SJSA1 (cell line): ENCODE data around the gene SCGB1A1. TPM values are rescaled to one million over a fixed set of nuclear protein-coding genes. Genes with fewer than 3 reads are reported as not detected.
"Not testable (repeated sequence)": the region's sequence is repeated elsewhere in the genome, so short reads cannot be mapped to it uniquely, and the experiment has no call there.

Source experiments
- DNase-seq, 2 experiments: peaks; one replicate each; pipeline ENCODE4 v3.0.0-alpha.2; 2015 to 2020; ENCODE audit warnings: low spot score in 2 of 2, low read depth in 1 of 2
- H3K27ac ChIP-seq: fragments of 250-450 bp; sonication (Bioruptor Pico); 2 replicates; pipeline ENCODE4 v1.5.1; 2020; ENCODE audit warnings: mild to moderate bottlenecking, moderate library complexity
- H3K27me3 ChIP-seq: fragments of 250-450 bp; sonication (Bioruptor Pico); replicated peaks from 2 replicates; pipeline ENCODE4 v1.5.1; 2020; ENCODE audit warnings: mild to moderate bottlenecking, moderate library complexity
- H3K36me3 ChIP-seq: fragments of 250-450 bp; sonication (Bioruptor Pico); 2 replicates; pipeline ENCODE4 v1.5.1; 2020; ENCODE audit warnings: mild to moderate bottlenecking
- H3K4me1 ChIP-seq: fragments of 250-450 bp; sonication (Bioruptor Pico); replicated peaks from 2 replicates; pipeline ENCODE4 v1.6.1; 2021; ENCODE audit warnings: mild to moderate bottlenecking
- H3K4me3 ChIP-seq: fragments of 250-450 bp; sonication (Bioruptor Pico); 2 replicates; pipeline ENCODE4 v1.5.1; 2020; ENCODE audit warnings: mild to moderate bottlenecking
- H3K9me3 ChIP-seq: fragments of 250-450 bp; sonication (Bioruptor Pico); replicated peaks from 2 replicates; pipeline ENCODE4 v1.5.1; 2020; ENCODE audit warnings: mild to moderate bottlenecking
- total RNA-seq: library from RNA; depleted of rRNA; stranded (reverse); fragments of >200 nt; shearing (Covaris generic); gene quantifications from 2 replicates; pipeline ENCODE4 v1.2.3, GENCODE V29; 2014

SCGB1A1 gene
- total RNA-seq, 1 experiment from 2014 or later: not detected

DNA sequence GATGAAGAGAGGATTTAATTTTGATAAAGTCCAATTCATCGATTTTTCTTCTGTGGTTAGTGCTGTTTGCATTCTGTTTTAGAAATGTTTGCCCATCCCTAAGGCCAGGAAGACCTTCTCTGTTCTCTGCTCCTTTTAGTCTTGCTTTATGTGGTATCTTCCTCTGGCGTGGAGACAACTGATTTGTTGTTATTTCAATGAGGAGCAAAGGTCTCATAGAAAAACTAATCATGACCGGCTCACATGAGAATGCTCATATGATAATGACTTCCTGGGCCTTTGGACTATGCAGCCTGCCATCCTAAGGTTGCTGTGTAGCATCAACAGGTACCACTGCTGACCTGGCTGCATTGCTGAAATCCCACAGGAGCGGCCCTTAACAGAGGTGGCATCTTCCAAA is 19.8 kb downstream of the SCGB1A1 start:
- Histone ChIP-seq H3K4me1 (peaks cover 21% of the 10 kb centered on the region), H3K9me3 (no peaks in the 10 kb centered on the region; the same call in 1 of the 2 replicates), H3K4me3 (no peak overlapping the region), H3K27ac (no peak overlapping the region), H3K36me3 (no peaks in the 10 kb centered on the region), H3K27me3 (no peaks in the 10 kb centered on the region)
- no peak for DNase-seq

- Histone ChIP-seq H3K4me1 (peaks cover 30% of the 10 kb centered on the region), H3K4me3 (no peak overlapping the region)
- peak in 1 of 2 experiments; percentile 53 for DNase-seq
These were observed 21.2 kb downstream of the SCGB1A1 start for GRCh38 chr11:62439785-62440602.

DNA sequence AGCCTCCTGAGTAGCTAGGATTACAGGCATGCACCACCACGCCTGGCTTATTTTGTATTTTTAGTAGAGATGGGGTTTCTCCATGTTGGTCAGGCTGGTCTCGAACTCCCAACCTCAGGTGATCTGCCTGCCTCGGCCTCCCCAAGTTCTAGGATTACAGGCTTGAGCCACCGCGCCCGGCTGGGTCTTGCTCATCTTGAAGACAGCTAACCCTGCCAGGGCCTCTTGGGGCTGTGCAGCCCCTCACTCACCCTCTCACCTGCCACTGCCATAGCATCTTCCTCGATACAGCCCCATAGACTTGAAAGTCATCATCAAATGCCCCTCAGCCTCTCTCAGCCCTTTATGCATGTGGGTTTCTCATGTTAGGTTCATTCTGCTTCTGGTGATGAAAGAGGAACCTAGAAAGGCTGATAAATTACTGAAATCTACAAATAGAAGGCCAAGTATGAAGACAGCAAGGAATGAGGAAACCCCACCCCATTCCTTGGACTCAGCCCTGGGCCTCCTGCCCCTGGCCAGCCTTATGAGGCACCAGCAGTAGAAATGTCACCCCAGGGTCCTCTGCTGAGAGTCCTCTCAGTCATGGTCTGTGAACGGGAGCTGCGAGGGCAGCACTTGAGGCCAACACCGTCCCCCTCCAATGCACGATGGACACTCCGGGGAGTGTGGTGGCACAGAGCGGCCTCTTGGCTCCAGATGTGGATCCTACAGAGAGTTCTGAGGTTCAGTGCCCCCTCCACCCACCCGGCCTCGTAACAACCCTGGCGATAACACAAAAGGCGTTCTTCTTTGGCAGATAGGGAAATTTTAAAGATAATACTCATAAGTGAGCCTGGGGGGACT is 24.8 kb downstream of the SCGB1A1 start:
- no peak for DNase-seq
- Histone ChIP-seq H3K36me3 (no peaks in the 10 kb centered on the region), H3K4me3 (peak overlapping the region; percentile 38), H3K9me3 (no peaks in the 10 kb centered on the region; the same call in 1 of the 2 replicates), H3K27me3 (no peaks in the 10 kb centered on the region), H3K27ac (peak overlapping the region; percentile 65), H3K4me1 (peaks cover 43% of the 10 kb centered on the region)

More at GRCh38 chr11:62439785-62440602, 21.2 kb downstream of the SCGB1A1 start:
- H3K27ac ChIP-seq: peak overlapping the region; percentile 58
- no peaks in the 10 kb centered on the region for H3K27me3 ChIP-seq
- H3K9me3 ChIP-seq: no peaks in the 10 kb centered on the region; the same call in 1 of the 2 replicates
- H3K36me3 ChIP-seq: no peaks in the 10 kb centered on the region

DNA sequence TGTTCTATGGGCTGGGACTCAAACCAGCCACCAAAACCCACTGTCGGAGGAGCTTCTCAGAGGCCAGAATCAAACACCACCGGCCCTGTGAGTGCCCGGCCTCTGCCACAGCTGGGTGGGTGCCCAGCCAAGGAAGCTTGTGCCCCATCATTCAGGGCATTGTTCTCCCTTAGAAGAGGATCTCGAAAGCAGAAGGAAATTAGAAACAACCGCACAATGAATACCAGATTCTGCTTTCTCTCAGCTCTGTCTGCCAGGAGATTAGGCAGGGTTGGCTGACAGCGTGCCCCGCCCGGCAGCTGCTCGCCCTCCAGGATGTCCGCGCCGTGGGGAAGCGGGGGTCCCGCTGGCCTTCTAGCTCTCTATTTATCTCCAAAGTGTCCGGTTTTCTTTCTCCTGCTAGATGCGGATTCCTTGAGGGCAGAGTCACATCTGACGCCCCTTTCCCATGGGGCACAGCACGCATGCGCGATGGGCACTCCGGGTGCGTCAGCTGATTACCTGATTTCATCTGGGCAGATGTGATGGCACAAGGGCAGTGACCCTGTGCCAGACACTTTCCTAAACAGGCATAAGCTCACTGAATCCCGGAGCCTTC is 25.5 kb downstream of the SCGB1A1 start:
- H3K27ac ChIP-seq: peak overlapping the region; percentile 65
- H3K4me1 ChIP-seq: peaks cover 43% of the 10 kb centered on the region
- no peaks in the 10 kb centered on the region; the same call in 1 of the 2 replicates for H3K9me3 ChIP-seq
- H3K4me3 ChIP-seq: peak overlapping the region; percentile 38
- H3K27me3 ChIP-seq: no peaks in the 10 kb centered on the region
- peak; percentile 74 to 84 for DNase-seq
- H3K36me3 ChIP-seq: no peaks in the 10 kb centered on the region

DNA sequence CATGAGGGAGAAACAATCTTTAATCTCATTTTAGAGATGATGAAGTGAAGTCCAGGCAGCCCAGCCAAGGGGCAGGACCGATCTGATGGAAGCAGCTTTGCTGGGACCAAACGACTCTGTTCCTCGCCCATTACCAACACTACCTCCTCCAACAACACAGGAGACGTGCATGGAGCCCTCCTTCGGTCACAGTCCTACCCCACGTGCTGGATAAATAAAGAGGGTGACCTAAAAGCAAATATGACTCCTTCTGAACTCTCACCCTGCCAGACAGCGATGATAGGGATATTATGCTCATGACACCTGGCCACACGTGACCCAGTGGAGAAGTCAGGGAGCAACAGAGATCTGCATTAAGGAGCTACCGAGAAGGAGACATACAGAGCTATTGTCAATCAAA is 26.0 kb downstream of the SCGB1A1 start:
- peak in 1 of 2 experiments; percentile 34 for DNase-seq

GRCh38 chr11:62445314-62445740 is 26.5 kb downstream of the SCGB1A1 start:
- peak in 1 of 2 experiments; percentile 79 for DNase-seq
- H3K9me3 ChIP-seq: no peaks in the 10 kb centered on the region; the same call in 1 of the 2 replicates
- H3K36me3 ChIP-seq: no peaks in the 10 kb centered on the region
- H3K4me1 ChIP-seq: peaks cover 38% of the 10 kb centered on the region
- H3K27me3 ChIP-seq: no peaks in the 10 kb centered on the region
- no peak overlapping the region for H3K4me3 ChIP-seq
- H3K27ac ChIP-seq: peak overlapping the region; percentile 65; the same call in 1 of the 2 replicates

More for the DNA sequence above, 26.0 kb downstream of the SCGB1A1 start:
- H3K9me3 ChIP-seq: no peaks in the 10 kb centered on the region; the same call in 1 of the 2 replicates
- H3K36me3 ChIP-seq: no peaks in the 10 kb centered on the region
- H3K27me3 ChIP-seq: no peaks in the 10 kb centered on the region
- peaks cover 43% of the 10 kb centered on the region for H3K4me1 ChIP-seq
- peak overlapping the region; percentile 38 for H3K4me3 ChIP-seq
- peak overlapping the region; percentile 65 for H3K27ac ChIP-seq

DNA sequence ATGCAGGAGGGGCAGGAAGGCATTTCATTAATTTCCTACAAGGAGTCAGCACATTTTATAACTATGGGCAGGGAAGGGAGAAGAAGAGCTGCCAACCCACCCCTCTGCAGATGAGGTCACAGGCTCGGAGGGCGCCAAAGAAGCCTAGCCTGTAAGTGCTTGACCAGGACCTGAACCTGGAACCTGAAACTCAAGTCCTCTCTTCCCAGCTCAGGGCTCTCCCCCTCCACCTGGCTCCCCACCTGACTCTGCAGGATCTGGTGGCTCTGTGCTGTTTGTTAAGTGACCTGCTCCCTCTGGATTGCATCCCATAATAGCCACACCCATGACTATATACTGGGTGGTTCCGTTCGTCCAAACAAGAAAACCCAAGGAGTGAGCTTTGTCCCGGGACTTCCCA is 27.3 kb downstream of the SCGB1A1 start:
- peaks cover 32% of the 10 kb centered on the region for H3K4me1 ChIP-seq
- no peaks in the 10 kb centered on the region for H3K36me3 ChIP-seq
- no peak for DNase-seq
- no peaks in the 10 kb centered on the region for H3K9me3 ChIP-seq
- no peak overlapping the region for H3K4me3 ChIP-seq
- H3K27ac ChIP-seq: no peak overlapping the region
- H3K27me3 ChIP-seq: no peaks in the 10 kb centered on the region

DNA sequence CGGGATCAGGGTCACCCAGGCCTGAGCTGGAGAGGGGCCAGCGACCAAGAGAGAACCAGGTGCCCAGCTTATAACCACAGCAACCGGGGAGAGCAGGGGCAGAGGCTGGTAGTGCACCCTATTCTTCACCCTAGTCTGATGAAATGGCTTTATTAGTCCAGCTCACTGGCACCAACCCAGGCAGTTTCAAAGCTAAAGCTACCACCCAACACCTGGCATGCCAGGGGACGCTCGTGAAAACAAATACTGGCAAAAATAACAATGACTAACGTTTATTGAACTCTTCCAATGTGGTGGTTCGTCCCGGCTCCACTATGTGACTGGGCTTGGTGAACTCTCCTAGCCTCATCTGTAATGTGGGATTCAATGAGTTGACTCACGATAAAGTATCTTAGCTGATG is 30.6 kb downstream of the SCGB1A1 start:
- Histone ChIP-seq H3K27me3 (no peaks in the 10 kb centered on the region), H3K9me3 (no peaks in the 10 kb centered on the region), H3K27ac (no peak overlapping the region), H3K4me3 (no peak overlapping the region), H3K4me1 (peaks cover 21% of the 10 kb centered on the region), H3K36me3 (no peaks in the 10 kb centered on the region)
- DNase-seq: no peak

DNA sequence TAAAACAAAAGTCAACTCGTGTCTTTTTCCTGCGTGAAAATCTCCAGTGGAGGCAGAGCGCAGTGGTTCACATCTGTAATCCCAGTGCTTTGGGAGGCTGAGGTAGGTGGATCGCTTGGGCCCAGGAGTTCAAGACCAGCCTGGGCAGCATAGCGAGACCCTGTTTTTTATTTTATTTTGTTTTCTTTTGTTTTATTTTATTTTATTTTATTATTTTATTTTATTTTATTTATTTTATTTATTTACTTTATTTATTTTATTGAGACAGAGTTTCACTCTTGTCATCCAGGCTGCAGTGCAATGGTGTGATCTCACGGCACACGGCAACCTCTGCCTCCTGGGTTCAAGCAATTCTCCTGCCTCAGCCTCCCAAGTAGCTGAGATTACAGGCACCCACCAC is 31.1 kb downstream of the SCGB1A1 start:
- H3K4me3 ChIP-seq, H3K9me3 ChIP-seq, DNase-seq, H3K27me3 ChIP-seq, H3K36me3 ChIP-seq, H3K27ac ChIP-seq: not testable (repeated sequence)
- peaks cover 16% of the 10 kb centered on the region for H3K4me1 ChIP-seq

GRCh38 chr11:62450543-62451240 is 31.9 kb downstream of the SCGB1A1 start:
- Histone ChIP-seq H3K27ac (no peak overlapping the region), H3K27me3 (no peaks in the 10 kb centered on the region), H3K9me3 (no peaks in the 10 kb centered on the region), H3K4me3 (no peak overlapping the region), H3K36me3 (no peaks in the 10 kb centered on the region), H3K4me1 (peaks cover 8% of the 10 kb centered on the region)
- DNase-seq: no peak

DNA sequence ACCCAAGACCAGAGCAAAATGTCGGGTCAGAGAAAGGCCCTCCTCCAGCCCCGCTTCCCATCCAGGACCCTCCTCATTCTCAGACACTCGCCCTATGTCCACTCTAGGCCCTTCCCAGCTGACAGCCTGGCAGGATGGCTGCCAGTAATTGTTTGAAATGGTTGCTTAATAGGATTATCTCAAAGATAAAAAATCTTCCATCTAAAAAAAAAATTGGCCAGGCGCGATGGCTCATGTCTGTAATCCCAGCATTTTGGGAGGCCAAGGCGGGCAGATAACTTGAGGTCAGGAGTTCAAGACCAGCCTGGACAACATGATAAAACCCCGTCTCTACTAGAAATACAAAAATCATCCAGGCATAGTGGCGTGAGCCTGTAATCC is 32.4 kb downstream of the SCGB1A1 start:
- no peaks in the 10 kb centered on the region for H3K36me3 ChIP-seq
- peaks cover 3% of the 10 kb centered on the region for H3K4me1 ChIP-seq
- no peaks in the 10 kb centered on the region for H3K27me3 ChIP-seq
- no peak for DNase-seq
- H3K27ac ChIP-seq: no peak overlapping the region
- H3K4me3 ChIP-seq: no peak overlapping the region
- H3K9me3 ChIP-seq: no peaks in the 10 kb centered on the region

- no peak overlapping the region for H3K27ac ChIP-seq
- H3K36me3 ChIP-seq: no peaks in the 10 kb centered on the region
- DNase-seq: no peak
- H3K4me1 ChIP-seq: peaks cover 3% of the 10 kb centered on the region
- H3K9me3 ChIP-seq: no peaks in the 10 kb centered on the region
- H3K4me3 ChIP-seq: no peak overlapping the region
- no peaks in the 10 kb centered on the region for H3K27me3 ChIP-seq
These were observed 33.4 kb downstream of the SCGB1A1 start for GRCh38 chr11:62452261-62452660.

DNA sequence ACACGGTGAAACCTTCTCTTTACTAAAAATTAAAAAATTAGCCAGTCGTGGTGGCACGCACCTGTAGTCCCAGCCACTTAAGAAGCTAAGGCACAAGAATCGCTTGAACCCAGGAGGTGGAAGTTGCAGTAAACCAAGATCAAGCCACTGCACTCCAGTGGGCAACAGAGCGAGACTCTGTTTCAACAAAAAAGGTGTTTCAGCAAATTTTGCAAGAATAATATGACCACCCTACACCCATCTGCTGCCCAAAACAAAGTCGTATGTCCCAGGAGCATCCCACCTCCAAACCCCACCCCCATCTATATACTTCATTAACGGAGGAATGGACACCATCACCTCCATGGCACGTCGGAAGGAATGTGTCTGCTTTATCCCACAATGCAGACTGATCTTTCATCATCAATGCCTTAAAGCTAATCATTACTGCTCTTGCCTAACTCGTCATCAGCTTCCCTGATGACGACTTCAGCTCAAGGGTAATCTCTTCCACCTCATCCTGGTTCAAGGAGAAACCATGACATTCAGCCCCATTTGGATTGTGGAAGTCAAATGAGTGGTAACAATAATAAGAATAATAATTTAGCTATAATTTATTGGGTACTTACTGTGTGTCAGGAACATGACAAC is 34.1 kb downstream of the SCGB1A1 start:
- Histone ChIP-seq H3K27ac (no peak overlapping the region), H3K4me1 (peaks cover 3% of the 10 kb centered on the region), H3K4me3 (no peak overlapping the region), H3K9me3 (no peaks in the 10 kb centered on the region), H3K27me3 (no peaks in the 10 kb centered on the region), H3K36me3 (no peaks in the 10 kb centered on the region)
- no peak for DNase-seq
